GM21390 (cell line): ENCODE results near the gene EPHB3.
"Not testable (repeated sequence)": the region's sequence is repeated elsewhere in the genome, so short reads cannot be mapped to it uniquely, and the experiment has no call there.

Experiments used
- ATAC-seq: cut with Tn5 transposase; IDR thresholded peaks from one replicate; pipeline ENCODE4 v1.9.1; 2021; ENCODE audit not compliant: unreplicated experiment

EPHB3 gene

GRCh38 chr3:184597829-184598573 is 36.4 kb downstream of the EPHB3 start:
- ATAC-seq: no peak

GRCh38 chr3:184598574-184598927 is 37.0 kb downstream of the EPHB3 start:
- no peak for ATAC-seq

GRCh38 chr3:184599143-184599542 is 37.6 kb downstream of the EPHB3 start:
- ATAC-seq: no peak

GRCh38 chr3:184600685-184601377 is 39.2 kb downstream of the EPHB3 start:
- no peak for ATAC-seq

- ATAC-seq: no peak
Measured at GRCh38 chr3:184601576-184602371, 40.2 kb downstream of the EPHB3 start.

- no peak for ATAC-seq
Measured at GRCh38 chr3:184602372-184603150, 41.0 kb downstream of the EPHB3 start.

GRCh38 chr3:184603151-184604030 is 41.8 kb downstream of the EPHB3 start:
- no peak for ATAC-seq

- no peak for ATAC-seq
Measured at GRCh38 chr3:184604039-184604601, 42.5 kb downstream of the EPHB3 start.

GRCh38 chr3:184604615-184605290 is 43.2 kb downstream of the EPHB3 start:
- ATAC-seq: no peak

- no peak for ATAC-seq
Measured at GRCh38 chr3:184608209-184608608, 46.6 kb downstream of the EPHB3 start.

- no peak for ATAC-seq
Measured at GRCh38 chr3:184609476-184610244, 48.1 kb downstream of the EPHB3 start.

GRCh38 chr3:184610245-184610871 is 48.8 kb downstream of the EPHB3 start:
- ATAC-seq: no peak

- no peak for ATAC-seq
Measured at GRCh38 chr3:184611607-184612281, 50.2 kb downstream of the EPHB3 start.

- no peak for ATAC-seq
Measured at GRCh38 chr3:184615396-184615795, 53.8 kb downstream of the EPHB3 start.

GRCh38 chr3:184616436-184616835 is 54.9 kb downstream of the EPHB3 start:
- ATAC-seq: no peak

GRCh38 chr3:184617306-184617705 is 55.7 kb downstream of the EPHB3 start:
- ATAC-seq: not testable (repeated sequence)

GRCh38 chr3:184618811-184619210 is 57.2 kb downstream of the EPHB3 start:
- no peak for ATAC-seq
